HG03342 (cell line): Measurements from ENCODE around the gene DENND5A.

Source experiments
- ATAC-seq: cut with Tn5 transposase; IDR thresholded peaks from one replicate; pipeline ENCODE4 v1.9.1; 2021; ENCODE audit warnings: mild to moderate bottlenecking, moderate library complexity; ENCODE audit not compliant: unreplicated experiment

Gene DENND5A

DNA sequence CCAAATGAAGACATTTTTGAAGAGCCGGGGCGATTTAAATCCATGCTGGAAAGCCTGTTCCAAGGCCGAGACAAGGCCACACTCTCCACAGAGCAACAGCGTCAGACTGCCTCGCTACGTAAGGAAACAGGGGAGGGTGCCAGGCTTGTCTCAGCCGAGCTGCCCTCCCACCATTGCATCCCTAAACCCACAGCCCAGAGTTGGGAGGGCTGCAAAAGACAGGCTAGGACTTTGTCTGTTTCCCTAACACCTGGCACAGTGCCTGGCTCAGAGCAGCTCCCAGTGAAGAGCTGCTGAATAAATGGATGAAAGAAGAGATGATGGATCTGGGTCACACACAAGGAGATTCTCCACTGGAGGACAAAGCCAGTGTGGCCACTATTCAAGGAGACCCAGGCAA is 122.4 kb downstream of the DENND5A start:
- ATAC-seq = no peak

GRCh38 chr11:9141186-9141585 is 124.0 kb downstream of the DENND5A start:
- ATAC-seq = no peak

DNA sequence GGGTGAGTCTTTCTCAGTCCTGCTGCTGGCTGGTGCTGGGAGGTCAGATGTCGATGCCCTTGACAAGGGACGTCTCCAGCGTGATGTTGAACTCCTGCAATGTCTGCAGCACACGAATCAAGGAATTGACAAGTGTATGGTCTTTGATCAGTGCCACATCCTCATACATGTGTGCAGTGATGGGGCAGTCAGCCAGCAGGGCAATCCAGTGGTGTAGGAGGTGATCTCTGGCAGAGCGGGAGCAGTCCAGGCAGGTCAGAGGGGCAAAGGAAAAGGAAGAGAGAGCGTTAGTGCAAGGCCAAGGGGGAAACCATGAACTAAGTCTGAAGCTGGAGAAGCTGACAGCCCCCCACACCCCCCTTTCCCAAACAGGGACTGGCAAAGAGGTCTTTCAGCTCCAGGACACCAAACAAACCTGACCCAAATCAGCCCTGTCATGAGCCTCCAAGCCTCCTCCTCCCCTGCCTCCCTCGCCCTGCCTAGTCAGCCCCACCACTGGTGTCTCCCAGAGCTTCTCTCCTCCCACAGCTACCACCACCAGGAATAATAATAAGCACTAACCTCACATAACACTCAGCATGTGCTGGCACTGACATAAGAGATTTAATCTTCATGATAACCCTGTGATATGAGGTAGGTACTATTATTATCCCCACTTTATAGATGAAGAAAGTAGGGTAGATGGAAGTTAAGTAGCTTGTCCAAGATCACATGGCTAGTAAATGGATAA is 125.4 kb downstream of the DENND5A start:
- ATAC-seq = no peak

DNA sequence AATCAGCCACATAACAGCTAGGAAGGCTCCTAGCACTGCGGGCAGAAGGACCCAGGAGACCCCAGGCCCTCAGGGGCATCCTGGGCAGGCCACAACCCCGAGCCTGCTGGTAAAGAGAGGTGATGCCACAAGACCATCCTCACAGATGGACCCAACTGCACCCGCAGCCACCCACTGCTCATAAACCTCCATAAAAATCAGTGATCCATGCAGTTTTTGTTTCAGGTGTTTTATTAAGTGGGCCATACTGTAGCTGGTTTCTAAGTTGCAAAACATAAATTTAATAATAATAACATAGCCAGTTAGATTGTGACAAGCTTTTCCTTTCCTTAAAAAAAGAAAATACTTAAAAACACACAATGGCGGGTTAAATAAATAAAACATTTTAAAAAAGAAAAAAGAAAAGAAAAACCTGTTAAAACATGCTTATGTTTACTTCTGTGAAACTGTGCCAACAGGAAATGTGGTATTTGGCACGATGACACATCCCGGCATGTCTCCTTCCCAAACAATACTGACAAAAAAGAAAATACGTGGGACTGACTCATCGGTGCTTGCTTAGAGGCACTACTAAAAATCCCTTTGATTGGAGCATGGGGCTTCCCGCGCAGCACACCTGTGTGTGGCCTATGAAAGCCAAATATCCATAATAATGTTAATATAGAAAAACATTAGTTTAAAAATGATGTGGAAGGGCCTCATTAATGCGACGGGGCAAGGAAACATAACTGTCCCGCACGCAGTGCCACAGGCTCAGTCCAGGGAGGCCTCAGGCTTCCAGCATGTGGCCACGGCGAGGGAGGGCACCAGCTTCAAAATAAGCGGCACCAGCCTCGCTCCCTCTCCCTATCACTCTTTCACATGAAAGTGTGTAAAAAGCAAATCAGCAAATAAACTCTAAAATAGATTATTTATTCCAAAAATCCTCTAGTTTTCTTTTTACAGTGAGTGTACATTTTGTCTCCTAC is 126.3 kb downstream of the DENND5A start:
- no peak for ATAC-seq

DNA sequence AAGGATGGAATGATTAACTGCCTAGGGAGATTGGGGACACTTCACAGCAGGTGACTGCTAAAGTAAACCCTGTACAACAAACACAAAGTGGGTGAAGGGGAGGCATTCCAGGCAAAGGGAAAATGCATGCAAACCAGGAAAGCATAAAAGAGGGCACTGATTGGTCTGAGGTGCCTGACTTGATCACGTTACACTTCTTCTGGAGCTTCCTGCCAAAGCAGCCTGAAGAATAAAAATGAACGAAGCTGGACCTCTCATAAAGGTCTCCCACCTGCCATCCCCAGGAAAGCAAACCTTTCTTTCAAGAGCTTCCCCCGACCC is 127.1 kb downstream of the DENND5A start:
- ATAC-seq = no peak

GRCh38 chr11:9137293-9138132 is 127.6 kb downstream of the DENND5A start:
- no peak for ATAC-seq

- ATAC-seq = no peak
These were observed 128.4 kb downstream of the DENND5A start for GRCh38 chr11:9136741-9137140.

GRCh38 chr11:9133956-9134355 is 131.2 kb downstream of the DENND5A start:
- ATAC-seq = no peak

DNA sequence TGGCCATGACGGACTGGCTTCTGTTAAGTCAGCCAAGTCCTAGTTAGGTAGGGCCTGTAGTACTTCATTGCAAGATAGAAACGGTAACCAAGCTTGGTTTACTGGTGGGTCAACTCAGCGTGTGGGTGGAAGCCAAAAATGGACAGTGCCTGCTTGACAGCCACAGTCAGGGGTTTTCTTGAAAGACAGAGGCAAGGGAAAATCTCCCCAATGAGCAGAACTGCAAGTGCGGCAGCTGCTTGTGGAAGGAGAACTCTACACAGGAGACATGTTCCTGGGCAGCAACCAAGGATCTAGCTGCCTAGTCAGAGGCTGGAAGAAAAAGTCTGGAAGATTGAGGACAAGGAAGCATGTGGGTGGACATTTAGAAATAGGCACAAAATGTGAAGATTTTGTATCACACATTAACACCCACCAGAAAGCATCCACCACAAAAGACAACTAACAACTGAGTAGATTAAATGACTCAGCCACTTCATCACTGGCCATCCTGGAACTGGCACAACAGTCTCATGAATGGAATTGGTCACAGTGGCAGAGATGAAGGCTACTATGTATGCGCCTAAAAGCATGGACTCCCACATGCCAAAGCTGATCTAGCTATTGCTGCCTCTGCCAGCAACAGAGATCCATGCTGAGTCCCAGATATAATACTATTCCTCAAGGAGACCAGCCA is 132.8 kb downstream of the DENND5A start:
- ATAC-seq = no peak

DNA sequence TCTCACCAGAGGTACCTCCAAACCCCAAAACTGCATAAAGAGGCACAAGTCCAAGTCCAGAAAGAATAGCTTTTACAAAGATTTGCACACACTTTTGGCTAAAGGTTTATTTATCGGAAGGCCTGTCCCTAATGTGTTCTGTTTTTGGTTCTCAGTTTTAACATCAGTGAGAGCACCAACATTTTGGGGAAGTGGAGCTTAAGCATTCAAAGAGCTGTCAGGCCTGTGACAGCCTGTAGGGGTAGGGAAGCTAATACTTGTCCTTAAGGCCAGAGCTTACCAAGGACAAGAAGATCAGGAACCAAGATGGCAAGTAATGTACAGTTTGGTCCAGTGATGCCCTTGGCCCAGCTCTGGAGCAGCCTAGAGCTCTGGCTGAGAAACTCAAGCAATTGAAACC is 134.9 kb downstream of the DENND5A start:
- no peak for ATAC-seq

- ATAC-seq = no peak
These were observed 138.5 kb downstream of the DENND5A start for GRCh38 chr11:9126636-9127035.

- ATAC-seq = no peak
These were observed 139.8 kb downstream of the DENND5A start for GRCh38 chr11:9125185-9125886.

- ATAC-seq = no peak
These were observed 141.4 kb downstream of the DENND5A start for GRCh38 chr11:9123595-9124304.

GRCh38 chr11:9121469-9121796 is 143.7 kb downstream of the DENND5A start:
- no peak for ATAC-seq

DNA sequence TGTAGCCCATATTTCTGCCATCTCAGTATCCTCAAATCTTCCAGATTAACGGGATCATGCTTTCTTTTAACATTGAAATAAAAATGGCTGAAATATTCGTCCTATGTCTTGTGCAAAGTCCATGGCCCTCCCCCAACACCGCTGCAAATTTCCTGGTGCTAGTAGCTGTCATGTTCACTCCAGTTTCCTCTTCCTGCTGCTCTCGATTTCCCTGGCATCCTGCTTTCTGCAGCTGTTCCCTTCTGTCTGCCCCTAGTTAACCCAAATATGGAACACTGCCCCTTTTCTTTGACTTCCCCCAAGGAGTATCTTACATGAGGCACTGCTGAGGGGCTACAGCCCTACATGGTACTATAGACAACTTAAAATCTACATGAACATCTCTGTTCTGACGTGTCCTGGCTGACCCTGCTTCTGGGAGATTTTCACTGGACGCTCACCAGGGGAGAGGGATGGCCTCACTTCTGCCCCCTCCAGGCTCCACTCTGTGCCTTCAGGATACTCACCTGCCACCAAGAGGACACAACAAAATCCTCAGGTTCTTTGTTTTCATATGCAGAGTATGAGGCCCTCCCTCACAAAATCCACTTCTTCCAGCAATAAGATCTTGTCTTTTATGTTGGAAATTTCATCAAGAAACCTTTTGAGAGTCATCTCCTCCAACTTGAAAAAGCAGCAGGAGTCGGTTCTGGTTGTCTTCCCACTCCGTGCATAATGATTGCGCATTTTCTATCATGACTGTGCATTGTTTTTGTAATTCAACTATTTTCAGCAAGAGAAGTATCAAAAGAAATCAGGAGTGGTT is 144.3 kb downstream of the DENND5A start:
- no peak for ATAC-seq

- no peak for ATAC-seq
These were observed 146.9 kb downstream of the DENND5A start for GRCh38 chr11:9118277-9118676.

- no peak for ATAC-seq
These were observed 153.1 kb downstream of the DENND5A start for GRCh38 chr11:9112075-9112474.

DNA sequence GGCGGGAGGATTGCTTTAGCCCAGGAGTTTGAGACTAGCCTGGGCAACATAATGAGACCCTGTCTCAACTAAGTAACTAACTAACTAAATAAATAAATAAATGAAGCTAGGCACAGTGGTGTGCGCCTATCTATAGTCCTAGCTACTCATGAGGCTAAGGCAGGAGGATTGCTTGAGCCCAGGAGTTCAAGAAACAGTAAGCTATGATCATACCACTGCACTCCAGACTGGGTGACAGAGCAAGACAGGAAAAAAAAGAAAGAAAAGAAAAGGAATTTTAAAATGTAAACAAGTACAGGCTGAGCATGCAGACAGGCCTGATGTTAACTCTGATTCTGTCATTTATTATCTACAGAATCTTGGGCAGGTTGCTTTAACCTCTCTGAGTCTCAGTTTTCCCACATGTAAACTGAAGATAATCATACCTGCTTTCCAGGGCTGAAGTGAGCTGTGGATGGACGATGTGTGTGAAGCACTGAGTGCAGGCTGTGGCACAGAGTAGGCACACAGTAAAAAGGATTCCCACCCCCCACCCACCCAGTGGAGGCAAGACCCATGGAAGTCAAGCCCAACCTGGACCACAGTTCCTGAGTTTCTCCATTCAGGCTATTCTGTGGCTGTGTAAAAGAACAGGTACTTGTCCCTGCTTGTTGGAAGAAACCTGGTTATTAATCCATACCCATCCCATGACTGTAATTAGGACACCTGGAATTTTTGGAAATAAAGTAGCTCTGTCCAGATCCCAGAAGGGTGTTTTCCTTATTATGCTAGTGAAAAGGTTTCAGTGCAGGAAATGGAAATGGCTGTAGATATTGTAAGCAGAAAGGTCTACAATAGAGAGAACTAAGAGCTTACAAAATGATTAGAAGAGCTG is 155.1 kb downstream of the DENND5A start:
- no peak for ATAC-seq
